Keratinocyte (primary cell): ENCODE data around the gene TIGIT. TPM values are rescaled to one million over a fixed set of nuclear protein-coding genes. Genes with fewer than 3 reads are reported as not detected.

ENCODE experiments used
- DNase-seq: peaks from one replicate; pipeline ENCODE4 v3.0.0-alpha.2; 2011; ENCODE audit warnings: low read depth, missing footprints, low spot score
- FAIRE-seq: peaks from 2 replicates; lab custom pipeline; 2011; peaks lifted over from hg19 to GRCh38; lab: Jason Lieb, UNC
- H2AFZ ChIP-seq: 2 replicates; pipeline ENCODE4 v1.6.0; 2012; ENCODE audit warnings: low read length, control low read depth, inconsistent platforms; ENCODE audit not compliant: control insufficient read depth
- H3K27ac ChIP-seq: 2 replicates; pipeline ENCODE4 v1.5.1; 2011; ENCODE audit warnings: low read length; ENCODE audit not compliant: control insufficient read depth, insufficient read depth
- H3K27me3 ChIP-seq: 3 replicates; pipeline ENCODE4 v1.6.0; 2011; ENCODE audit warnings: low read length; ENCODE audit not compliant: control insufficient read depth, insufficient read depth; ENCODE audit errors: extremely low read depth
- H3K36me3 ChIP-seq, 2 experiments: 2 replicates in 1 of 2; 3 replicates in 1 of 2; pipeline ENCODE4 v1.5.1; 2011; ENCODE audit warnings: low read length in 2 of 2, mild to moderate bottlenecking in 1 of 2; ENCODE audit not compliant: control insufficient read depth in 2 of 2, insufficient read depth in 2 of 2; ENCODE audit errors: extremely low read depth in 1 of 2
- H3K4me1 ChIP-seq: 3 replicates; pipeline ENCODE4 v1.5.1; 2011; ENCODE audit warnings: low read length; ENCODE audit not compliant: control insufficient read depth, insufficient read depth; ENCODE audit errors: extremely low read depth
- H3K4me2 ChIP-seq: 3 replicates; pipeline ENCODE4 v1.6.0; 2011; ENCODE audit warnings: low read depth, low read length; ENCODE audit not compliant: control insufficient read depth, insufficient read depth; ENCODE audit errors: extremely low read depth
- H3K4me3 ChIP-seq, 3 experiments: fragments of 200-600 bp in 1 of 3; sonication (generic) in 1 of 3; 2 replicates in 2 of 3; 3 replicates in 1 of 3; pipeline ENCODE4 v1.5.1; 2011 to 2016; ENCODE audit warnings: low read length in 3 of 3, mild to moderate bottlenecking in 3 of 3, control low read depth in 2 of 3, inconsistent platforms in 1 of 3, low read depth in 1 of 3, mixed read lengths in 1 of 3, mixed run types in 1 of 3, moderate library complexity in 1 of 3; ENCODE audit not compliant: control insufficient read depth in 2 of 3, insufficient read depth in 2 of 3; ENCODE audit errors: extremely low read depth in 1 of 3
- H3K79me2 ChIP-seq: 2 replicates; pipeline ENCODE4 v1.6.0; 2012; ENCODE audit warnings: low read length; ENCODE audit not compliant: control insufficient read depth, insufficient read depth
- H3K9ac ChIP-seq: 3 replicates; pipeline ENCODE4 v1.6.0; 2011; ENCODE audit warnings: low read length; ENCODE audit not compliant: control insufficient read depth, insufficient read depth; ENCODE audit errors: extremely low read depth
- H3K9me1 ChIP-seq: 3 replicates; pipeline ENCODE4 v1.6.0; 2011; ENCODE audit warnings: low read length; ENCODE audit not compliant: control insufficient read depth, insufficient read depth; ENCODE audit errors: extremely low read depth
- H3K9me3 ChIP-seq: 2 replicates; pipeline ENCODE4 v1.5.1; 2012; ENCODE audit warnings: low read depth, low read length; ENCODE audit not compliant: control insufficient read depth
- H4K20me1 ChIP-seq: 3 replicates; pipeline ENCODE4 v1.6.0; 2011; ENCODE audit warnings: low read length; ENCODE audit not compliant: control insufficient read depth, insufficient read depth; ENCODE audit errors: extremely low read depth
- CTCF ChIP-seq, 3 experiments: IDR thresholded peaks in 1 of 3; conservative IDR thresholded peaks in 1 of 3; optimal IDR thresholded peaks in 1 of 3; 2 replicates in 2 of 3; 3 replicates in 1 of 3; pipeline versions ENCODE3 to v1.5.1; 2011; ENCODE audit warnings: low read length in 3 of 3, mild to moderate bottlenecking in 3 of 3, moderate library complexity in 2 of 3, control low read depth in 1 of 3, inconsistent platforms in 1 of 3; ENCODE audit not compliant: insufficient read depth in 2 of 3; ENCODE audit errors: extremely low read depth in 1 of 3
- EZH2 ChIP-seq: IDR thresholded peaks from one replicate; pipeline ENCODE4 v1.6.1; 2012; ENCODE audit warnings: inconsistent platforms, mild to moderate bottlenecking, low read length, moderate library complexity
- dilution Hi-C: fragments of 300-500 bp; cut with MboI; formaldehyde crosslinking; loops from one replicate; pipeline ENCODE4 v1.7.0; 2020; ENCODE audit warnings: low sequenced_read_pairs; ENCODE audit not compliant: extremely low pct_ligation_motif_present
- polyA minus RNA-seq, 3 experiments: library from RNA; depleted of rRNA, polyadenylated mRNA; stranded (reverse); fragments of >200 nt; gene quantifications; 1 replicate in 1 of 3; 2 replicates in 1 of 3; 3 replicates in 1 of 3; pipeline ENCODE4 v1.2.3, GENCODE V29; 2011
- polyA plus RNA-seq, 5 experiments: library from polyadenylated mRNA; depleted of rRNA in 3 of 5; stranded (reverse) in 3 of 5; stranded (forward) in 1 of 5; unstranded in 1 of 5; fragments of >200 nt; gene quantifications; 1 replicate in 1 of 5; 2 replicates in 3 of 5; 3 replicates in 1 of 5; pipeline versions ENCODE4 v1.2.1 to v1.2.3, GENCODE V29; 2011 to 2012; ENCODE audit warnings: missing spikeins in 2 of 5, low read depth in 1 of 5, low replicate concordance in 1 of 5

The TIGIT gene
- not detected in 3 replicates for polyA plus RNA-seq
- not detected for polyA plus RNA-seq (2011; ENCODE audit: low read depth)
- not detected in 2 replicates for polyA plus RNA-seq (2011; cell fraction: cytosol; rRNA removed)
- not detected in 2 replicates for polyA plus RNA-seq (2011; cell fraction: nucleus; rRNA removed)
- polyA plus RNA-seq (2012; ENCODE audit: low replicate concordance): not detected in 2 replicates
- not detected in 3 replicates for polyA minus RNA-seq
- polyA minus RNA-seq (2011; cell fraction: cytosol; rRNA and poly(A)+ RNA removed): not detected
- polyA minus RNA-seq (2011; cell fraction: nucleus; rRNA and poly(A)+ RNA removed): not detected in 2 replicates

DNA sequence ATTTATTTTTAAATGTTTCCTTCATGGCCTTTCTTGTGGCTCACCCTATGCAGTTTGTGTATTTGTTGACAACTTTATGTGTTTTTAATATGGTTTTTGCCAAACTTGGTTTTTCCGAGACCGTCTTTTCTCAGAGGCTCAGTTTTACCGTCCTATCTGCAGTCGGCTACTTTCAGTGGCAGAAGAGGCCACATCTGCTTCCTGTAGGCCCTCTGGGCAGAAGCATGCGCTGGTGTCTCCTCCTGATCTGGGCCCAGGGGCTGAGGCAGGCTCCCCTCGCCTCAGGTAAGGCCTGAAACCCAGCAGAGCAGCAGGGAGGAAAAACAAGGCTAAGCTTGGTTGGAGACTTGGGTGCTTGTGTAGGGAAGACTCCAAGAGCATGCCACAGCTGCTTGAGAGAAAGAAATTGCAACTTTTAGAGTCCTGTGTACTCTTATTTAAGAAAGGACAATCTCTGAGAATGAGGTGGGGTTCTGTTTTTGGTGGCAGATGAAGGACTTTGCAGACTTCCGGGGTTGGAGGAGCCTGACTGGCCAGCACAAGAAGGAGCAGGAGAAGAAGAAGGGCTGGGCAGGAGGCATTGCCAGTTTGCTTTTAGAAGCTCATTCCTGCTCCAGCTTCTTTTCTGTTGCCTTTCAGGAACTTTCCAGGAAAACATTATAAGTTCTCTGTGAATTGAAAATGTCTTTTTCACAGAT, at the start of gene TIGIT:
Gene TIGIT (plus strand): TSS at position 191 of the 698 bp plus-strand sequence. CDS start 34 bp downstream, at position 225.
- H3K4me2 ChIP-seq: no peak within 1 kb of the TSS
- H3K4me3 ChIP-seq: no peak within 1 kb of the TSS
- TF ChIP-seq EZH2 (no peak), CTCF (optimal IDR thresholded peaks at IDR 0.05 in 1 of 3, IDR thresholded peaks at IDR 0.05 in 1 of 3, conservative IDR thresholded peaks at IDR 0.05 in 1 of 3; ENCODE audit: extremely low read depth in 1 of 3, insufficient read depth in 2 of 3, low read length in 3 of 3) (no peak)
- no peaks in the 10 kb centered on the region for H3K9me3 ChIP-seq
- FAIRE-seq (no peak), DNase-seq (no peak)
- no peak within 1 kb of the TSS for H3K27ac ChIP-seq
- no peak within 1 kb of the TSS for H2AFZ ChIP-seq
- no peaks in the 10 kb centered on the region for H3K79me2 ChIP-seq
- no peaks in the 10 kb centered on the region for H4K20me1 ChIP-seq
- H3K36me3 ChIP-seq: no peaks in the 10 kb centered on the region
- no peaks in the 10 kb centered on the region for H3K4me1 ChIP-seq
- dilution Hi-C loops: no loop called here
- no peaks in the 10 kb centered on the region for H3K9me1 ChIP-seq
- H3K27me3 ChIP-seq: no peaks in the 10 kb centered on the region
- no peak within 1 kb of the TSS for H3K9ac ChIP-seq

- dilution Hi-C loops: no loop called here
- TF ChIP-seq EZH2: no peak
- no peak for TF ChIP-seq CTCF (optimal IDR thresholded peaks at IDR 0.05 in 1 of 3, IDR thresholded peaks at IDR 0.05 in 1 of 3, conservative IDR thresholded peaks at IDR 0.05 in 1 of 3; ENCODE audit: extremely low read depth in 1 of 3, insufficient read depth in 2 of 3, low read length in 3 of 3)
- DNase-seq (no peak), FAIRE-seq (no peak)
- Histone ChIP-seq H2AFZ (no peak overlapping the region), H3K9me1 (no peaks in the 10 kb centered on the region), H3K9me3 (no peaks in the 10 kb centered on the region), H3K9ac (no peak overlapping the region), H3K36me3 (no peaks in the 10 kb centered on the region), H3K4me2 (no peak overlapping the region), H4K20me1 (no peaks in the 10 kb centered on the region), H3K27ac (no peak overlapping the region), H3K79me2 (no peaks in the 10 kb centered on the region), H3K27me3 (no peaks in the 10 kb centered on the region), H3K4me3 (no peak overlapping the region), H3K4me1 (no peaks in the 10 kb centered on the region)
Measured at GRCh38 chr3:114252954-114253353, 40.9 kb upstream of the TIGIT start.
